Breast epithelium (tissue), 4 donors: ENCODE measurements around the gene PPP1R3G. TPM values are rescaled to one million over a fixed set of nuclear protein-coding genes. Genes with fewer than 3 reads are reported as not detected.

Source experiments
- DNase-seq, 2 donors: peaks; one replicate each; pipeline ENCODE4 v3.0.0-alpha.2; 2019; ENCODE audit warnings: low spot score in 2 of 2
- H3K27ac ChIP-seq, 2 donors: fragments of 200-600 bp; sonication (generic) in 1 of 2; one replicate each; pipeline ENCODE4 v1.5.1; 2016 to 2019; ENCODE audit warnings: mild to moderate bottlenecking in 1 of 2
- H3K27me3 ChIP-seq, 2 donors: fragments of 200-600 bp; sonication (generic) in 1 of 2; one replicate each; pipeline versions ENCODE4 v1.5.1 to v1.6.0; 2017 to 2019; ENCODE audit warnings: control low read depth in 1 of 2, mild to moderate bottlenecking in 1 of 2
- H3K36me3 ChIP-seq: fragments of 200-600 bp; one replicate; pipeline ENCODE4 v1.5.1; 2019
- H3K4me1 ChIP-seq, 2 donors: fragments of 200-600 bp; sonication (generic); one replicate each; pipeline ENCODE4 v1.5.1; 2016 to 2019; ENCODE audit warnings: control low read depth in 1 of 2
- H3K4me3 ChIP-seq, 3 donors: fragments of 200-600 bp; sonication (generic); 1 replicate in 2 of 3; 2 replicates in 1 of 3; pipeline ENCODE4 v1.5.1; 2016 to 2019; ENCODE audit warnings: mild to moderate bottlenecking in 3 of 3, moderate library complexity in 2 of 3
- H3K9me3 ChIP-seq, 2 donors: fragments of 200-600 bp; sonication (generic) in 1 of 2; one replicate each; pipeline ENCODE4 v1.5.1; 2016 to 2019; ENCODE audit warnings: control low read depth in 1 of 2
- CTCF ChIP-seq, 3 donors: fragments of 450-650 bp; IDR thresholded peaks; one replicate each; pipeline ENCODE4 v1.5.1; 2016 to 2017; ENCODE audit warnings: antibody characterized with exemption in 3 of 3, mild to moderate bottlenecking in 3 of 3, moderate library complexity in 3 of 3
- POLR2A ChIP-seq: fragments of 450-650 bp; IDR thresholded peaks from one replicate; pipeline ENCODE4 v1.6.1; 2016; ENCODE audit warnings: antibody characterized with exemption, mild to moderate bottlenecking, moderate library complexity
- POLR2AphosphoS5 ChIP-seq, 3 donors: sonication (generic); formaldehyde crosslinking; IDR thresholded peaks; one replicate each; pipeline ENCODE4 v1.6.1; 2017; ENCODE audit warnings: antibody characterized with exemption in 3 of 3
- intact Hi-C: fragments of 100-400 bp; cut with DNase I; formaldehyde crosslinking; loops from one replicate; pipeline ENCODE4 v1.15.1; 2023; ENCODE audit warnings: low total_unique reads
- total RNA-seq, 3 donors: library from RNA; depleted of rRNA; stranded (reverse); fragments of >200 nt; gene quantifications; one replicate each; pipeline ENCODE4 v1.1.0, GENCODE V29; 2016

PPP1R3G gene
- total RNA-seq, 3 donors from 2014 or later = 1.2 to 3.2 (median 1.6) TPM

- no peak for DNase-seq
- no peak overlapping the region for H3K27ac ChIP-seq
- no peaks in the 10 kb centered on the region for H3K27me3 ChIP-seq
- H3K9me3 ChIP-seq = no peaks in the 10 kb centered on the region
- intact Hi-C loops = no loop called here
- no peaks in the 10 kb centered on the region for H3K4me1 ChIP-seq
- TF ChIP-seq POLR2AphosphoS5 (IDR thresholded peaks at IDR 0.05) (no peak), CTCF (IDR thresholded peaks at IDR 0.05) (no peak), POLR2A (no peak)
- H3K36me3 ChIP-seq = no peaks in the 10 kb centered on the region
- H3K4me3 ChIP-seq = no peak overlapping the region
Measured at GRCh38 chr6:5125152-5126006, 40.2 kb downstream of the PPP1R3G start.

GRCh38 chr6:5126214-5126613, 41.1 kb downstream of the PPP1R3G start:
- Histone ChIP-seq H3K4me3 (no peak overlapping the region), H3K9me3 (no peaks in the 10 kb centered on the region), H3K27ac (no peak overlapping the region), H3K27me3 (no peaks in the 10 kb centered on the region), H3K36me3 (no peaks in the 10 kb centered on the region), H3K4me1 (no peaks in the 10 kb centered on the region)
- DNase-seq = no peak
- intact Hi-C loops = no loop called here
- no peak for TF ChIP-seq CTCF (IDR thresholded peaks at IDR 0.05)
- TF ChIP-seq POLR2A = no peak
- TF ChIP-seq POLR2AphosphoS5 (IDR thresholded peaks at IDR 0.05) = no peak

- intact Hi-C loops = no loop called here
- no peak overlapping the region for H3K4me3 ChIP-seq
- H3K36me3 ChIP-seq = no peaks in the 10 kb centered on the region
- no peak overlapping the region for H3K27ac ChIP-seq
- H3K4me1 ChIP-seq = no peaks in the 10 kb centered on the region
- DNase-seq = no peak
- TF ChIP-seq CTCF (IDR thresholded peaks at IDR 0.05) (no peak), POLR2AphosphoS5 (IDR thresholded peaks at IDR 0.05) (no peak), POLR2A (no peak)
- H3K27me3 ChIP-seq = no peaks in the 10 kb centered on the region
- no peaks in the 10 kb centered on the region for H3K9me3 ChIP-seq
Measured at GRCh38 chr6:5127106-5127687, 42.1 kb downstream of the PPP1R3G start.

GRCh38 chr6:5128351-5128750, 43.2 kb downstream of the PPP1R3G start:
- DNase-seq = no peak
- Histone ChIP-seq H3K27ac (no peak overlapping the region), H3K36me3 (no peaks in the 10 kb centered on the region), H3K9me3 (no peaks in the 10 kb centered on the region), H3K4me3 (no peak overlapping the region), H3K27me3 (no peaks in the 10 kb centered on the region), H3K4me1 (no peaks in the 10 kb centered on the region)
- intact Hi-C loops = no loop called here
- no peak for TF ChIP-seq POLR2A
- no peak for TF ChIP-seq POLR2AphosphoS5 (IDR thresholded peaks at IDR 0.05)
- TF ChIP-seq CTCF (IDR thresholded peaks at IDR 0.05) = no peak

GRCh38 chr6:5130135-5130866, 45.2 kb downstream of the PPP1R3G start:
- Histone ChIP-seq H3K4me3 (no peak overlapping the region), H3K4me1 (no peaks in the 10 kb centered on the region), H3K27ac (no peak overlapping the region), H3K27me3 (no peaks in the 10 kb centered on the region), H3K36me3 (no peaks in the 10 kb centered on the region), H3K9me3 (no peaks in the 10 kb centered on the region)
- no peak for DNase-seq
- intact Hi-C loops = no loop called here
- TF ChIP-seq POLR2A = no peak
- TF ChIP-seq CTCF (IDR thresholded peaks at IDR 0.05) = no peak
- no peak for TF ChIP-seq POLR2AphosphoS5 (IDR thresholded peaks at IDR 0.05)
